Smooth muscle cell (in vitro differentiated cells): ENCODE results near the gene DDRGK1. TPM values are rescaled to one million over a fixed set of nuclear protein-coding genes. Genes with fewer than 3 reads are reported as not detected.

Experiments
- DNase-seq: peaks from one replicate; lab custom pipeline; 2025; ENCODE audit not compliant: unreplicated experiment; lab: John Stamatoyannopoulos, UW
- H2AFZ ChIP-seq: fragments of 200-600 bp; sonication (generic); 2 replicates; pipeline ENCODE4 v1.6.0; 2016; ENCODE audit warnings: antibody characterized with exemption, low read depth, mild to moderate bottlenecking
- H3F3A ChIP-seq: fragments of 200-600 bp; sonication (generic); 2 replicates; pipeline ENCODE4 v1.6.0; 2017; ENCODE audit warnings: antibody characterized with exemption, low read depth
- H3K27ac ChIP-seq: fragments of 200-600 bp; sonication (generic); 2 replicates; pipeline ENCODE4 v1.5.1; 2016; ENCODE audit warnings: low read depth, mild to moderate bottlenecking
- H3K27me3 ChIP-seq: fragments of 200-600 bp; sonication (generic); 2 replicates; pipeline ENCODE4 v1.6.1; 2016; ENCODE audit warnings: low read depth, mild to moderate bottlenecking
- H3K36me3 ChIP-seq: fragments of 200-600 bp; sonication (generic); 2 replicates; pipeline ENCODE4 v1.5.1; 2016; ENCODE audit warnings: low read depth
- H3K4me1 ChIP-seq: fragments of 200-600 bp; sonication (generic); 2 replicates; pipeline ENCODE4 v1.5.1; 2016; ENCODE audit warnings: low read depth
- H3K4me2 ChIP-seq: fragments of 200-600 bp; sonication (generic); 2 replicates; pipeline ENCODE4 v1.6.0; 2016; ENCODE audit warnings: mild to moderate bottlenecking
- H3K4me3 ChIP-seq: fragments of 200-600 bp; sonication (generic); 2 replicates; pipeline ENCODE4 v1.5.1; 2016; ENCODE audit warnings: mild to moderate bottlenecking
- H3K79me2 ChIP-seq: fragments of 200-600 bp; sonication (generic); 2 replicates; pipeline ENCODE4 v1.6.0; 2016; ENCODE audit warnings: low read depth, mild to moderate bottlenecking
- H3K9ac ChIP-seq: fragments of 200-600 bp; sonication (generic); 2 replicates; pipeline ENCODE4 v1.6.0; 2016; ENCODE audit warnings: low read depth
- H3K9me3 ChIP-seq: fragments of 200-600 bp; sonication (generic); replicated peaks from 2 replicates; pipeline ENCODE4 v1.5.1; 2016; ENCODE audit warnings: low read depth
- H4K20me1 ChIP-seq: fragments of 200-600 bp; sonication (generic); 2 replicates; pipeline ENCODE4 v1.6.0; 2016; ENCODE audit warnings: low read depth
- WGBS: methylation state at CpG from one replicate; pipeline ENCODE4 v1.1.7; 2016; ENCODE audit warnings: low lambda C conversion rate; 5-methylcytosine and 5-hydroxymethylcytosine counted together
- polyA plus RNA-seq: library from polyadenylated mRNA; unstranded; fragments of >200 nt; fragmentation: Nextera tagmentation; extraction: Ambion mirVana; gene quantifications from 2 replicates; pipeline ENCODE4 v1.2.1, GENCODE V29; 2016
- total RNA-seq: library from RNA; depleted of rRNA; stranded (reverse); fragments of >200 nt; gene quantifications from 2 replicates; pipeline ENCODE4 v1.2.3, GENCODE V29; 2014
- TF ChIP-seq, protein P1 (sequence below): fragments of 200-600 bp; sonication (generic); IDR thresholded peaks from 2 replicates; pipeline ENCODE4 v1.5.1; 2017; ENCODE audit warnings: borderline replicate concordance, mild to moderate bottlenecking, antibody characterized with exemption; ENCODE audit not compliant: insufficient read depth, poor library complexity, severe bottlenecking

Gene DDRGK1
- total and polyA plus RNA-seq, 2 experiments from 2014 or later = 48.0 to 55.4 TPM

DNA sequence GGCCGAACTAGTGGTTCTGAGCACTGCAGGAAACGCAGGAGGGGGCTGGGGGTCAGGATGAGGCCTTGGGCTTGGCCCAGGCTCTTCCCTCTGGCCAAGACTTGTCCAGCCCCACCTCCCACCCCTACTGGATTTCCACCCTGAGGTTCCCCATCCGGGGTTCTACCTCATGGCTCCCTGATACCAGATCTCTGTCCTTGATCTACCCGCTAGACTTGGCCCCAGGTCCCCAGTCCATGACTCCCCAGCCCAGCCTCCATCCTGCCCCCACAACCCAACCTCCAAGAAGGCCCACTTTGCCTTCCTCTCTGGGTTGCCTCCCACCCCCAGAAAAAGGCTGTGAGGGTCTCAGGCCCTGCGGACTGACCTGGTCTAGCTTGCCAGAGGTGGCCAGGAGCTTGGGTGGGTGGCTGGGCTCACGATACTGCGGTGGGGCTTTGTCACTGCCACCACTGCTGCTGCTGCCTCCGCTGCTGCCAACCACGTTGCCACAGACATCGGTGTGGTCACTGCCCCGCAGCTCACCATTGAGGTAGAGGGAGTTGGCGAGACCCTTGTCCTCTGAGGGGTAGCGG, 38.1 kb downstream of the DDRGK1 start:
- TF ChIP-seq, protein P1, sequence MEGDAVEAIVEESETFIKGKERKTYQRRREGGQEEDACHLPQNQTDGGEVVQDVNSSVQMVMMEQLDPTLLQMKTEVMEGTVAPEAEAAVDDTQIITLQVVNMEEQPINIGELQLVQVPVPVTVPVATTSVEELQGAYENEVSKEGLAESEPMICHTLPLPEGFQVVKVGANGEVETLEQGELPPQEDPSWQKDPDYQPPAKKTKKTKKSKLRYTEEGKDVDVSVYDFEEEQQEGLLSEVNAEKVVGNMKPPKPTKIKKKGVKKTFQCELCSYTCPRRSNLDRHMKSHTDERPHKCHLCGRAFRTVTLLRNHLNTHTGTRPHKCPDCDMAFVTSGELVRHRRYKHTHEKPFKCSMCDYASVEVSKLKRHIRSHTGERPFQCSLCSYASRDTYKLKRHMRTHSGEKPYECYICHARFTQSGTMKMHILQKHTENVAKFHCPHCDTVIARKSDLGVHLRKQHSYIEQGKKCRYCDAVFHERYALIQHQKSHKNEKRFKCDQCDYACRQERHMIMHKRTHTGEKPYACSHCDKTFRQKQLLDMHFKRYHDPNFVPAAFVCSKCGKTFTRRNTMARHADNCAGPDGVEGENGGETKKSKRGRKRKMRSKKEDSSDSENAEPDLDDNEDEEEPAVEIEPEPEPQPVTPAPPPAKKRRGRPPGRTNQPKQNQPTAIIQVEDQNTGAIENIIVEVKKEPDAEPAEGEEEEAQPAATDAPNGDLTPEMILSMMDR = no peak
- Histone ChIP-seq H2AFZ (no peak overlapping the region), H3K9ac (no peak overlapping the region), H3K4me3 (no peak overlapping the region), H3K27me3 (peaks cover 19% of the 10 kb centered on the region), H3K36me3 (no peaks in the 10 kb centered on the region), H3K4me2 (no peak overlapping the region), H3F3A (no peaks in the 10 kb centered on the region), H4K20me1 (no peaks in the 10 kb centered on the region), H3K9me3 (no peaks in the 10 kb centered on the region), H3K79me2 (no peaks in the 10 kb centered on the region), H3K27ac (no peak overlapping the region), H3K4me1 (peaks cover 9% of the 10 kb centered on the region)
- WGBS = 90% methylated on average over 13 of the region's 13 CpGs
- DNase-seq = no peak

DNA sequence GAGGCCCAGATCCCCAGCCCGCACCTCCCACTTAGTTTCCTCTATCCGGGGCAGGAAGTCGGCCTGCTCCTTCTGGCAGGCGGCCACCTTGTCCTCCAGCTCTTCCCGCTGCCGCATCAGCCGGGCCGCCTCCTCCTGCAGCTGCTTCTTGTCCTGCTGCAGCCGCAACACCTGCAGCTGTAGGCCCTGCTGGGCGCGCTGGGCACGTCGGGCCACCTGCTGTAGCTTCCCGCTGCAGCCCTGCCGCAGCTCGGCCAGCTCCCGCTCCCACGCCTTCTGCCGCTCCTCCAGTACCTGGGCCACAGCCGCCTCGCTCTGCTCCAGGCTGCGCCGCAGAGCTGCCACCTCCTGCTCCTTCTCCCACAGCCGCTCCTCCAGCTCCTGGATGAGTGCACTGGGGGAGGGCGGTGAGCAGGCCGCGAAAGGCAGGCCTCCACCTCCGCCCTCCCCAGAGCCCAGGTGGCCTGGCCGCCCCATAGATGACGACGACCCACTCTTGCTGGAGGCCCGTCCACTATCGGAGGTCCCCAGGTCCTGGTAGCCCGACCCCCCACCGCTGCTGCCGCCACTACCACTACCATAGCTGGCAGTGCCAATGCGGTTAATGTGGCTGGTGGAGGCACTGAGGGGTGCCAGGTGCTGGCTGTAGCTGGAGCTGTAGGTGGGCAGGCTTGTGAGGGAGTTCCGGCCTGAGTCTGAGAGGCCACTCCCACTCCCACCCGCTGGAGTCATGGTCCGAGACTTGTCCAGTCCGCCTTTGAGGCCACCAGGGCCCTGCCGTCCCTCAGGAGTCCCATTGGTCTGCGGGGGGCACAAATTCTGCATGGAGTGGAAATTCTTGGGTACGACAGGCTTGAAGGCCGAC, 38.8 kb downstream of the DDRGK1 start:
- H4K20me1 ChIP-seq = no peaks in the 10 kb centered on the region
- no peak for DNase-seq
- no peaks in the 10 kb centered on the region for H3K36me3 ChIP-seq
- TF ChIP-seq, protein P1 = no peak
- H3K4me1 ChIP-seq = peaks cover 9% of the 10 kb centered on the region
- H3K9me3 ChIP-seq = no peaks in the 10 kb centered on the region
- H3K9ac ChIP-seq = no peak overlapping the region
- no peak overlapping the region for H2AFZ ChIP-seq
- H3F3A ChIP-seq = no peaks in the 10 kb centered on the region
- H3K27ac ChIP-seq = no peak overlapping the region
- H3K4me3 ChIP-seq = no peak overlapping the region
- H3K4me2 ChIP-seq = no peak overlapping the region
- H3K27me3 ChIP-seq = peaks cover 19% of the 10 kb centered on the region
- H3K79me2 ChIP-seq = no peaks in the 10 kb centered on the region
- 97% methylated on average over 45 of the region's 45 CpGs for WGBS

DNA sequence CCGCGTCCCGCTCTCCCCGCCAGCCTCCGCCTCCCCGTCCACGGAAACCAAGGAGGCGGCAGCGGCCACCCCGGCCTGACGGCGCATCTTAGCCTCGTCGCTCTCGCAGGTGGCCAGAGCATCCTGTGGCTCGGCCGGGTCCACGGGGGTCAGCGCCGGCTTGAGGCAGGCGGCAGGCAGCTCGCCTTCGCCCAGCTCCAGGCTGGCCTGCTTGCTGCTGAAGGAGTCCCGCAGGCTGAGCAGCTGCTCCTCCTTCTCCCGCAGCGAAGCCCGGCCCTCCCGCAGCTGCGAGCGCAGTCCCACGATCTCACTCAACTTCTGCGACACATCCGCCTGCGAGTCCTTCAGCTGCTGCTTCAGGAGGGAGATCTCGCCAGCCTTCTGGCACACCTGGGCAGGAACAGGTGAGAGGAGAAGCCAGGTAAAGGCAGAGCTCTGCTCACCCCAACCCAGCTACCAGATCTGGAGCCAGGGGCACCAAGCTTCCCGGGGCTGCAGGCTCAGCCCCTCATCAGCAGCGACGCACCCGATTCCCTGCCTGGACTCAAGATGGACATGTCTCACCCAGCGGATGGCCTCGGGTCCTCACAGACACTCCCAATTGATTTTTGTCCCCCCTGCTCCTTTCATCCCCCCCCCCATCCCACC, 39.6 kb downstream of the DDRGK1 start:
- H3K4me3 ChIP-seq = no peak overlapping the region
- no peak overlapping the region for H3K9ac ChIP-seq
- H3K79me2 ChIP-seq = peaks cover 2% of the 10 kb centered on the region
- WGBS = 96% methylated on average over 39 of the region's 41 CpGs
- H3K4me1 ChIP-seq = peaks cover 9% of the 10 kb centered on the region
- H4K20me1 ChIP-seq = no peaks in the 10 kb centered on the region
- H3K9me3 ChIP-seq = no peaks in the 10 kb centered on the region
- H3K36me3 ChIP-seq = no peaks in the 10 kb centered on the region
- peaks cover 19% of the 10 kb centered on the region for H3K27me3 ChIP-seq
- DNase-seq = no peak
- TF ChIP-seq, protein P1 = no peak
- H3K4me2 ChIP-seq = no peak overlapping the region
- no peaks in the 10 kb centered on the region for H3F3A ChIP-seq
- H3K27ac ChIP-seq = no peak overlapping the region
- no peak overlapping the region for H2AFZ ChIP-seq
